ENCODE data around the gene SLC25A28.

SLC25A28 gene

DNA sequence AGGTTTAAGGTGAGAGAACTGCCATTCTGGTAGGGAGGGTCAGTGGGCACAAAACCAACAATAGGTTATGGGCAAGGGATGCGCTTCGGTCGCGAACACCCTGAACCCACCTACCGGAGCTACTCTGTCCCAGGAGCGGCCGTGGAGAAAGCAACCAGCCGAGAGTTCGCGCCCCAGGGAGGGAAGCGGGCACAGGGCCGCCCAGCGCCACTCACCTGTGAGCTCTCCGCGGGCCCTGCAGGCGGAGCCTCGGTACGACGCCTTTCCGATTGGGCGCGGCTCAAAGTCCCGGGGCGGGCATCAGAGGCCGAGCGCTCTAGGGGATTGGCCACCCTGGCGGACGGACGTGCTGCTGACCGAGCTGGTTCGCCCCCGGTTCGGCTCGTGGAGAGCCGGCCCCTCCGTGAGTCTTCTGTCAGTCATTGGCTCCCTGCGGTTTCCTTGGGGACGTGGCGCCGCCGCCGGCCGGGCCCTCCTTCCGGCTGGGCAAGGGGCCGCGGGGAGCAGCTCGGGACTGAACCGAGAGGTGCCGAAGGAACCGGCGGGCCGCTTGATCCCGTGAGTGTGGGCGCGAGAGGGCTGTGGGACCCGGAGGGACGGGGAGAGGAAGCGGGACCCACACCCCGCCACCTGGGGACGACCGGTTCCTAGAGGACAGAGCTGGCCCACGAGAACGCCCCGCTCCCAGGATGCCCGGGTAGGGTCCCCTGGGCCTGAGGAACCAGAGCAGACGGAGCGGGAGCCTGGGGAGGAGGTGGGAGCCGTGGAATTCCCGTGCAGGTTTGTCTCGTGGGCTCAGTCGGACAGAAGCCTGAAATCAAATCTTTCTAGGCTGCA is 39.0 kb upstream of the SLC25A28 start, which contains the start of gene ENTPD7:
ENTPD7 (plus strand) TSS at position 479 of the 837 bp plus-strand sequence. CDS start 448 bp downstream, outside the sequence.
- peak; percentile 93 for DNase-seq (ENCODE audit: low read depth, low spot score)
- no peaks in the 10 kb centered on the region for H3K9me3 ChIP-seq (ENCODE audit: insufficient read depth, low read length)
- peaks cover 11% of the 10 kb centered on the region for H3K36me3 ChIP-seq (ENCODE audit: insufficient read depth, insufficient read length, low read length)
- H3K27me3 ChIP-seq (ENCODE audit: insufficient read depth, insufficient read length), result peaks cover 17% of the 10 kb centered on the region
- no peaks in the 10 kb centered on the region for H3K4me1 ChIP-seq (ENCODE audit: insufficient read depth, insufficient read length)
- H3K4me3 ChIP-seq (ENCODE audit: insufficient read length, low read depth), result peak within 1 kb of the TSS; percentile 88
- H3K9ac ChIP-seq (ENCODE audit: insufficient read length, low read depth), result peak within 1 kb of the TSS; percentile 93
- TF ChIP-seq SUZ12 (IDR thresholded peaks at IDR 0.05; ENCODE audit: extremely low read depth, insufficient read depth, insufficient read length) (no peak), YY1 (IDR thresholded peaks at IDR 0.05; ENCODE audit: insufficient read depth, insufficient read length) (no peak), ZNF274 (IDR thresholded peaks at IDR 0.05; ENCODE audit: low read depth, low read length) (no peak)

DNA sequence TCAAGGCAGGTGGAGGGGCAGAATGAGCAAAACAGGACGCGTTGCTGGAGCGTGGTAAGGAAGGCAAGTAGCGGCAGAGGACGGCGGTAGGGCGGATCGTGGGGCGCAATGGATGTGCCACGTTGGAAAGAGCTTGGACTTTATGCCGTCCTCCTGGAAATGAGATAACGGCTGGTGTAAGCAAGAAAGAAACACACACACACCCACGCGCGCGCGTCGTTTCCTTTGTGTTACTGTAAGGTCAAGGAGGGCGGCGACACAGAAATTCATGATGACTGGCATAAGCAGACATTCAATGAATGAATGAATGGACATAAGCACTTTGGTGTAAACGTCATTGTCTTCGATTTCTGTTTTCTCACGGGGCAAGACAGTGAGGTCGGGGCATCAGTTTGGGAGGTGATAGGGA is 38.4 kb upstream of the SLC25A28 start:
- H3K36me3 ChIP-seq (ENCODE audit: insufficient read depth, insufficient read length, low read length), result peaks cover 10% of the 10 kb centered on the region
- peak overlapping the region; percentile 83 for H3K9ac ChIP-seq (ENCODE audit: insufficient read length, low read depth)
- TF ChIP-seq YY1 (IDR thresholded peaks at IDR 0.05; ENCODE audit: insufficient read depth, insufficient read length) (no peak), SUZ12 (IDR thresholded peaks at IDR 0.05; ENCODE audit: extremely low read depth, insufficient read depth, insufficient read length) (no peak), ZNF274 (IDR thresholded peaks at IDR 0.05; ENCODE audit: low read depth, low read length) (no peak)
- H3K4me3 ChIP-seq (ENCODE audit: insufficient read length, low read depth), result peak overlapping the region; percentile 88
- no peaks in the 10 kb centered on the region for H3K4me1 ChIP-seq (ENCODE audit: insufficient read depth, insufficient read length)
- no peak for DNase-seq (ENCODE audit: low read depth, low spot score)
- H3K9me3 ChIP-seq (ENCODE audit: insufficient read depth, low read length), result no peaks in the 10 kb centered on the region
- peaks cover 17% of the 10 kb centered on the region for H3K27me3 ChIP-seq (ENCODE audit: insufficient read depth, insufficient read length)

DNA sequence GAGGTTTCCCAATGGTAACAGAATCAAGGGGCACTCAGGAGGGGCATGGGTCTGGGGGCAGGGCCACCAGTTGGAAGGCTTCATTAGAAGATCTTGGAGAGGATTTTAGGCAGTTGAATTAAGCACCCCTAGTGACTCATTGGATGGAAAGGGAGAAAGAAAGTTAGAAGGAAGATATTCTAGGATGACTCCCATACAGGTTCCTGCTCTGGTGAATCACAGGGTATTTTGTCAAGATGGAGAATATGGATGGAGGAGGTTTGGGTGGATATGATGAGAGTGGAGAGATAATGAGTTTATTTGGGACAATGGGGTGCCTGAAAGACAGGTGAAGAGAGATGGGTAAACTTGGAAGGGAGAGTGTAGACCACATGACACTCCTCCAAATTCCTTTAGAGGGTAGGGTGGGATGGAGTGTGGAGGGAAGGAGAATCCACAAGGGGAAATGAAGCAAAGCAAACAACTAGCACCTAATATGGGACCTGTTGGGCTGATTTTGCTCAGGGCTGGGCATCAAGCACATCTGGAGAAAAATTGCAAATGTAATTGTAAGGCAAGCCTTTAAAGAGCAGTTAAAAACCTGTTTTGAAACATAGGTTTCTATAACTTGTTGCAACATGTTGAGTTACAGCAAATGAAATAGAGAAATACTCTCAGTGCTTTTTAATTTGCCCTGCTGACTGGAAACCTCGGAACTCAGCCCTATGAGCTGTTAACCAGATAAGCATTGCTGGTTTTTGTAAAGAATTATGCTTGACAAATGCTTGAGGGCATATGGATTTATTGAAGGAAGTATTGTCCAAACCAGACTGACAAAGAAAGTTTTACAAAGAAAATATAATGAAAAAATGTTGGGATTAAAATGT is 36.2 kb upstream of the SLC25A28 start:
- TF ChIP-seq SUZ12 (IDR thresholded peaks at IDR 0.05; ENCODE audit: extremely low read depth, insufficient read depth, insufficient read length) (no peak), YY1 (IDR thresholded peaks at IDR 0.05; ENCODE audit: insufficient read depth, insufficient read length) (no peak), ZNF274 (IDR thresholded peaks at IDR 0.05; ENCODE audit: low read depth, low read length) (no peak)
- H3K4me1 ChIP-seq (ENCODE audit: insufficient read depth, insufficient read length), result no peaks in the 10 kb centered on the region
- no peak for DNase-seq (ENCODE audit: low read depth, low spot score)
- no peaks in the 10 kb centered on the region for H3K36me3 ChIP-seq (ENCODE audit: insufficient read depth, insufficient read length, low read length)
- H3K9me3 ChIP-seq (ENCODE audit: insufficient read depth, low read length), result no peaks in the 10 kb centered on the region
- H3K4me3 ChIP-seq (ENCODE audit: insufficient read length, low read depth), result no peak overlapping the region
- no peak overlapping the region for H3K9ac ChIP-seq (ENCODE audit: insufficient read length, low read depth)
- peaks cover 17% of the 10 kb centered on the region for H3K27me3 ChIP-seq (ENCODE audit: insufficient read depth, insufficient read length)

DNA sequence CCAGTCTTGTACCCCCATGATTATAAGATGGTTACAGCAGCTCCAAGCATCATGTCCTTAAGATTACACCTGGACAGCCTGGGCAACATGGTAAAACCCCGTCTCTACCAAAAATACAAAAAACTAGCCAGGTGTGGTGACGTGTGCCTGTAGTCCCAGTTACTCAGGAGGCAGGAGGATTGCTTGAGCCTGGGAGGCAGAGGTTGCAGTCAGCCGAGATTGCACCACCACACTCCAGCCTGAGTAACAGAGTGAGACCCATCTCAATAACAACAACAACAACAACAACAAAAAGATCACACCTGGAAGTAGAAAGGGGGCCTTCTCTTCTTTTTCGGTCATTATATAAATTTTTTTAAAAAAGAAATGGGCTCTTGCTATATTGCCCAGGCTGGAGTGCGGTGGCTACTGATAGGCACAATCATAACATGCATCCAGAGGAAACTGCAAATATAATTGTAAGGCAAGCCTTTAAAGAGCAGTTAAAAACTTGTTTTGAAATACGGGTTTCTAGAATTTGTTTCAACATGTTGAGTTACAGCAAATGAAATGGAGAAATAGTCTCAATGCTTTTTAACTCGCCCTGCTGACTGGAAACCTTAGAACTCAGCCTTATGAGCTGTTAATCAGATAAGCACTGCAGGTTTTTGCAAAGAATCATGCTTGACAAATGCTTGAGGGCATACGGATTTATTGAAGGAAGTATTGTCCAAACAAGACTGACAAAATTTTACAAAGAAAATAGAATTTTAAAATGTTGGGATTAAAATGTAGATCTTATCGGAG is 34.3 kb upstream of the SLC25A28 start:
- no peak for DNase-seq (ENCODE audit: low read depth, low spot score)
- no peak overlapping the region for H3K9ac ChIP-seq (ENCODE audit: insufficient read length, low read depth)
- H3K9me3 ChIP-seq (ENCODE audit: insufficient read depth, low read length), result no peaks in the 10 kb centered on the region
- no peaks in the 10 kb centered on the region for H3K4me1 ChIP-seq (ENCODE audit: insufficient read depth, insufficient read length)
- no peak overlapping the region for H3K4me3 ChIP-seq (ENCODE audit: insufficient read length, low read depth)
- TF ChIP-seq SUZ12 (IDR thresholded peaks at IDR 0.05; ENCODE audit: extremely low read depth, insufficient read depth, insufficient read length), result no peak
- no peak for TF ChIP-seq ZNF274 (IDR thresholded peaks at IDR 0.05; ENCODE audit: low read depth, low read length)
- TF ChIP-seq YY1 (IDR thresholded peaks at IDR 0.05; ENCODE audit: insufficient read depth, insufficient read length), result no peak
- peaks cover 17% of the 10 kb centered on the region for H3K27me3 ChIP-seq (ENCODE audit: insufficient read depth, insufficient read length)
- H3K36me3 ChIP-seq (ENCODE audit: insufficient read depth, insufficient read length, low read length), result no peaks in the 10 kb centered on the region

DNA sequence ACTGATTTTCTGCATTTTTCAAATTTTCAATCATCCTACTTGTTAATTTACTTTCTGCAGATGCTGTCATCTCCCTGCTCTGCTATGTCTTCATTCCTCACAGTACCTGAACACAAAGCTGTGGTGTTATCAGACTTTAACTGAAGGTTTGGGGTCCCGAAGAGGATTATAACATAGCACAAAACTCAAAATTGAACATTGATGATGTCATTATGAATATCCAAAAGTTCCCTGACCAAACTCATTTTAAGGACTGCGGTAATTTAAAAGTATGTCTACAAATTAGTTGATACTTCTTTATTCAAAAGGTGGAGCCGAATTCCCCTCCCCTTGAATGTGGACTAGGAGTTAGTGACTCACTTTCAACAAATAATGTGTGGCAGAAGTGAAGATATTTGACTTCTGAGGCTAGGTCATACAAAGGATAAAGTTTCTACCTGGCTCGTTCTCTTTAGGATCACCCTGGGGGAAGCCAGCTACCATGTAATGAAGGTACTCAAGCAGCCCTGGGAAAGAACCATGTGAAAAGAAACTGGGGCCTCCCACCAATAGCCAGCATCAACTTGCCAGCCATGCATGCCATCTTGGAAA is 32.7 kb upstream of the SLC25A28 start:
- H3K9me3 ChIP-seq (ENCODE audit: insufficient read depth, low read length), result no peaks in the 10 kb centered on the region

DNA sequence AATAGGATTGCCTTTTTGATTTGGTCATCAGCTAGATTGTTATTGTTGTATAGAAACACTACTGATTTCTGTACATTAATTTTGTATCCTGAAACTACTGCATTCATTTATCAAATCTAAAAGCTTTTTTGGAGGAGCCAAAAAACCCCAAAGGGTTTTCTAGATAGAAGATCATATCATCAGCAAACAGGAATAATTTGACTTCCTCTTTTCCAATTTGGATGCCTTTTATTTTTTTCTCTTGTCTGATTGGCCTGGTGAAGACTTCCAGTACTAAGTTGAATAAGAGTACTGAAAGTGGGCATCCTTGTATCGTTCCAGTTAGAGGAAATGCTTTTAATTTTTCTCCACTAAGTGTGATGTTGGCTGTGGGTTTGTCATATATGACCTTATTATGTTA is 28.5 kb upstream of the SLC25A28 start:
- no peak overlapping the region for H3K4me3 ChIP-seq (ENCODE audit: insufficient read length, low read depth)
- no peak overlapping the region for H3K9ac ChIP-seq (ENCODE audit: insufficient read length, low read depth)
- H3K36me3 ChIP-seq (ENCODE audit: insufficient read depth, insufficient read length, low read length), result no peaks in the 10 kb centered on the region
- TF ChIP-seq YY1 (IDR thresholded peaks at IDR 0.05; ENCODE audit: insufficient read depth, insufficient read length), result no peak
- no peak for TF ChIP-seq ZNF274 (IDR thresholded peaks at IDR 0.05; ENCODE audit: low read depth, low read length)
- TF ChIP-seq SUZ12 (IDR thresholded peaks at IDR 0.05; ENCODE audit: extremely low read depth, insufficient read depth, insufficient read length), result no peak
- DNase-seq (ENCODE audit: low read depth, low spot score), result no peak
- H3K9me3 ChIP-seq (ENCODE audit: insufficient read depth, low read length), result no peaks in the 10 kb centered on the region
- no peaks in the 10 kb centered on the region for H3K27me3 ChIP-seq (ENCODE audit: insufficient read depth, insufficient read length)
- H3K4me1 ChIP-seq (ENCODE audit: insufficient read depth, insufficient read length), result no peaks in the 10 kb centered on the region

More for the DNA sequence above, 32.7 kb upstream of the SLC25A28 start:
- DNase-seq (ENCODE audit: low read depth, low spot score), result no peak
- Histone ChIP-seq H3K9ac (ENCODE audit: insufficient read length, low read depth) (no peak overlapping the region), H3K4me1 (ENCODE audit: insufficient read depth, insufficient read length) (no peaks in the 10 kb centered on the region), H3K36me3 (ENCODE audit: insufficient read depth, insufficient read length, low read length) (no peaks in the 10 kb centered on the region), H3K27me3 (ENCODE audit: insufficient read depth, insufficient read length) (peaks cover 6% of the 10 kb centered on the region), H3K4me3 (ENCODE audit: insufficient read length, low read depth) (no peak overlapping the region)
- TF ChIP-seq ZNF274 (IDR thresholded peaks at IDR 0.05; ENCODE audit: low read depth, low read length), result no peak
- no peak for TF ChIP-seq YY1 (IDR thresholded peaks at IDR 0.05; ENCODE audit: insufficient read depth, insufficient read length)
- no peak for TF ChIP-seq SUZ12 (IDR thresholded peaks at IDR 0.05; ENCODE audit: extremely low read depth, insufficient read depth, insufficient read length)

Data from NT2/D1 (cell line).